Tibial artery (tissue), 4 donors: ENCODE measurements around the gene PDE7B.

Experiments
- DNase-seq, 2 donors: peaks; one replicate each; pipeline ENCODE4 v3.0.0-alpha.2; 2019
- H3K27ac ChIP-seq, 2 donors: fragments of 200-600 bp; sonication (generic) in 1 of 2; 1 replicate in 1 of 2; 2 replicates in 1 of 2; pipeline ENCODE4 v1.5.1; 2018 to 2019; ENCODE audit warnings: mild to moderate bottlenecking in 1 of 2
- H3K27me3 ChIP-seq, 2 donors: fragments of 200-600 bp; sonication (generic) in 1 of 2; one replicate each; pipeline versions ENCODE4 v1.5.1 to v1.6.0; 2016 to 2019
- H3K36me3 ChIP-seq, 3 donors: fragments of 200-600 bp; sonication (generic) in 2 of 3; one replicate each; pipeline ENCODE4 v1.5.1; 2016 to 2019; ENCODE audit warnings: mild to moderate bottlenecking in 2 of 3
- H3K4me1 ChIP-seq, 4 donors: fragments of 200-600 bp; sonication (generic) in 2 of 4; 1 replicate in 3 of 4; 2 replicates in 1 of 4; pipeline ENCODE4 v1.5.1; 2016 to 2019
- H3K4me3 ChIP-seq, 2 donors: fragments of 200-600 bp; sonication (generic) in 1 of 2; 1 replicate in 1 of 2; 2 replicates in 1 of 2; pipeline ENCODE4 v1.5.1; 2018 to 2019; ENCODE audit warnings: mild to moderate bottlenecking in 2 of 2
- H3K9me3 ChIP-seq, 3 donors: fragments of 200-600 bp; sonication (generic) in 1 of 3; one replicate each; pipeline ENCODE4 v1.5.1; 2016 to 2019
- CTCF ChIP-seq, 2 experiments: fragments of 200-600 bp in 1 of 2; fragments of 450-650 bp in 1 of 2; IDR thresholded peaks; one replicate each; pipeline ENCODE4 v1.5.1; 2017 to 2019; ENCODE audit warnings: antibody characterized with exemption in 2 of 2, mild to moderate bottlenecking in 1 of 2, moderate library complexity in 1 of 2
- intact Hi-C: fragments of 100-400 bp; cut with DNase I; formaldehyde crosslinking; loops from one replicate; pipeline ENCODE4 v1.15.0; 2023; ENCODE audit warnings: low total_unique reads

PDE7B gene

DNA sequence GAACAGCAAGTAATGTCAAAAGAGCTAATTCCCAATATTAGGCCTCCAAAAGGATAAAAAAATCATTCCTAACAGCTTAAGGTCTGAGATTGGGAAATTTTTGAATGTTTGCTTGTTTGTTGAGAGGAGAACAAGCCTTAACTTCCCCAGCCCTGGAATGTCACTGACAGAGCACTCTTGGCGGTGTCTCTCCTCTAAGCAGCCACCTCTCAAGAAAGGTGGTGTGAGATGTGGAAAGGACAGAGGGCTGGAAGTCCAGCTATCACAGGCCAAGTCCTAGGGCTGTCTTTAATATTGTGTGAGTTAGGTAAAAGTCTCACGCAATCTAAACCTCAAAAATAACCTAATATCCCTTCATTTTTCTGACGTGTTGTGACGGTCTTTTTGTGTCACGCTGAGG is 297.0 kb downstream of the PDE7B start:
- no peak for TF ChIP-seq CTCF (IDR thresholded peaks at IDR 0.05)
- H3K36me3 ChIP-seq: no peaks in the 10 kb centered on the region
- H3K4me1 ChIP-seq: no peaks in the 10 kb centered on the region
- H3K27ac ChIP-seq: no peak overlapping the region
- H3K4me3 ChIP-seq: no peak overlapping the region
- intact Hi-C loops: no loop called here
- DNase-seq: no peak
- H3K9me3 ChIP-seq: no peaks in the 10 kb centered on the region
- H3K27me3 ChIP-seq: no peaks in the 10 kb centered on the region

GRCh38 chr6:136149311-136149710 is 297.8 kb downstream of the PDE7B start:
- Histone ChIP-seq H3K36me3 (no peaks in the 10 kb centered on the region), H3K27me3 (no peaks in the 10 kb centered on the region), H3K27ac (no peak overlapping the region), H3K4me3 (no peak overlapping the region), H3K4me1 (no peaks in the 10 kb centered on the region), H3K9me3 (no peaks in the 10 kb centered on the region)
- no peak for DNase-seq
- intact Hi-C loops: no loop called here
- TF ChIP-seq CTCF (IDR thresholded peaks at IDR 0.05): no peak

- H3K9me3 ChIP-seq: no peaks in the 10 kb centered on the region
- H3K27me3 ChIP-seq: no peaks in the 10 kb centered on the region
- H3K4me1 ChIP-seq: no peaks in the 10 kb centered on the region
- no peak overlapping the region for H3K4me3 ChIP-seq
- no peak for DNase-seq
- no peak for TF ChIP-seq CTCF (IDR thresholded peaks at IDR 0.05)
- H3K36me3 ChIP-seq: peaks cover 0 to 5% (median 0%) of the 10 kb centered on the region in 3 donors
- intact Hi-C loops: no loop called here
- H3K27ac ChIP-seq: no peak overlapping the region
These were observed 299.5 kb downstream of the PDE7B start for GRCh38 chr6:136150961-136151360.

DNA sequence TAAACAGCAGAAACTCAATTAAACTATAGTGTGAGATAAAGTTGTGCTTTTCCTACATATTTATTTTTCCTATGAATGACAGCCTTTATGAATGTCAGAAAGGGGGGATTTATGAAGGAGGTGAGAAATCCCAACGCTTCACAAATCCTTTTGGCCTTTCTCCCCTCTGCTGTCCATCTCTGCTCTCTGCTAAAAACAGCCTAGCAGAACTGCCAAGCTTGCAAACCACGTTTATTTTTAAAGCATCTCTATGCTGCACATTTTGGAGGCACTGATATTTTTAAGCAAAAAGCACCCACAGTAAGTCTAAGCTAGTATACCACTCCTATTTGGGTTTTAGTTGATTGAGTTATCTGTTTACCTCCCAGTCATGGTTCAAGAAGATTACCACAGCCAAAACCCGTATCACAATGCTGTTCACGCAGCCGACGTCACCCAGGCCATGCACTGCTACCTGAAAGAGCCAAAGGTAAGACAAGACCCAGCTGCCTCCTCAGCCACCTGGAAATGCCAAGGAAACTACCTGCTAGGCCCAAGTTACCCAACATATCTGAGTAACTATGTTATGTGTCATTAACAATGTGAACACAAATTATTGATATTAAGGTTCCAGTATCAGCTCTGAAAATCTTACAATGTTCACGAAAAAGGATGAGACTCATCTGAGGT is 302.3 kb downstream of the PDE7B start:
- no peak overlapping the region for H3K27ac ChIP-seq
- H3K4me3 ChIP-seq: no peak overlapping the region
- no peak for DNase-seq
- H3K36me3 ChIP-seq: peaks cover 0 to 5% (median 0%) of the 10 kb centered on the region in 3 donors
- H3K27me3 ChIP-seq: no peaks in the 10 kb centered on the region
- intact Hi-C loops: no loop called here
- no peaks in the 10 kb centered on the region for H3K9me3 ChIP-seq
- no peak for TF ChIP-seq CTCF (IDR thresholded peaks at IDR 0.05)
- H3K4me1 ChIP-seq: no peaks in the 10 kb centered on the region

- Histone ChIP-seq H3K4me1 (no peaks in the 10 kb centered on the region), H3K27me3 (no peaks in the 10 kb centered on the region), H3K27ac (no peak overlapping the region), H3K4me3 (no peak overlapping the region), H3K36me3 (peaks cover 0 to 5% (median 0%) of the 10 kb centered on the region in 3 donors), H3K9me3 (no peaks in the 10 kb centered on the region)
- no peak for TF ChIP-seq CTCF (IDR thresholded peaks at IDR 0.05)
- DNase-seq: no peak
- intact Hi-C loops: no loop called here
These were observed 303.7 kb downstream of the PDE7B start for GRCh38 chr6:136155191-136155590.

- Histone ChIP-seq H3K4me3 (no peak overlapping the region), H3K36me3 (peaks cover 0 to 5% (median 0%) of the 10 kb centered on the region in 3 donors), H3K27me3 (no peaks in the 10 kb centered on the region), H3K27ac (no peak overlapping the region), H3K9me3 (no peaks in the 10 kb centered on the region), H3K4me1 (no peaks in the 10 kb centered on the region)
- intact Hi-C loops: no loop called here
- no peak for TF ChIP-seq CTCF (IDR thresholded peaks at IDR 0.05)
- DNase-seq: no peak
These were observed 306.2 kb downstream of the PDE7B start for GRCh38 chr6:136157743-136158142.
